ENCODE results near the gene CETN1.

DNA sequence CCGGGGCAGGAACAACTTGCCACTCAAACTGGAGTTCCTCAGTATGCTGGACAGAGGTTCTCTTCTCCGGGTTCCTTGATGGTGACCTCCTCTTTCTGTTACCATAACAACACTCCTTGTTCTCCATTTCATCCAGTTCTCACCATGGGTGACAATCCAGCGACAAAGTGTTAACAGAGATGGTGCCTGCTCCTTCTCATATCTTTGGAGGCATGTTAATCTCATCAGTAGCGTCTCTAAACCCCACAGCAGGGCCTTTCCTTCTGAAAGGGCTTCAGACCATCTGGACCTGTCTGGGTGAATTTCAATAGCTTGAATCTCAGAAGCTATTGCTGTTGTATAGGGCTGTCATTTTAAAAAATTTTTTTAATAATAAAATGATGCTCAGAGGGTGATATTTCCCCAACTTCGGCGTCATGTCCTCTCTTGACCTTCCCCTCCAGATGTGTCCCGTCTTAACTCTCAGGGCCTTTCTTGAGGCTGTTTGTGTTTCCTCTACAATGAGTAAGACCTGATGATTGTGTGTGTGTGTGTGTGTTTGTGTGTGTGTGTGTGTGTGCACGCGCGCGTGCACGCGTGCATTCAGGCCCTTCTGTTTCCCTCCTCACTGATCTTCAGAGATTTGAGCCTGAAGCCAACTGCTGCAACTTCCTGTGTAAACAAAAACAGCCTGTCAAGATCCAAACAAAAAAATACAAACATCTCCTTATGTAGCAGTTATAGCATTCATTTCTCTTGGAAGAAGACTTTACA is 24.3 kb upstream of the CETN1 start:
- TF ChIP-seq POLR2A (IDR thresholded peaks at IDR 0.05; ENCODE audit: low read depth, low read length) (no peak), POLR2AphosphoS5 (IDR thresholded peaks at IDR 0.05; ENCODE audit: low read depth, low read length) (no peak)
